ENCODE measurements around the gene ZNF664.

ZNF664 gene

DNA sequence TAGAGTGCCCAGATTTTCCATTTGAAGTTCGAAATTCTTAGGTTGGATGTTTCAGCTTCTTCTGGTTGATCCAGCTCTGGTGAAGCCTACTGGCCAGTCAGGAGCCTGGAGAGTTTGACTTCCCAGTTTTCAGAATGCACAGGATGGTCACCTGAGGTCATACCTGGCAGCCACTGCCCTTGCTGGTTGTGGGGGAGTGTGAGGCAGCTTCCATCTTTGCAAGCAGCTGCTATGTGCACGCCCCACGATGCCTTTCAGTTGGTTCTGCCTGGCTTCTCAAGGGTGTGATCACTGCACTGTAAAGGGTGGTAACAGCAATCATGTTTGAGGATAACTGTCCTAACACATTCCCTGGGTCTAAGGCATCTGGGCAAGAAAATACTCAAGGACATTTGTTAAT is 15.8 kb upstream of the ZNF664 start:
- no peak overlapping the region for H3K23ac ChIP-seq (ENCODE audit: low read length)
- no peak overlapping the region for H3K4ac ChIP-seq (ENCODE audit: low read depth, low read length)
- no peak overlapping the region for H3K27ac ChIP-seq (ENCODE audit: low read depth, low read length)
- H3K18ac ChIP-seq (ENCODE audit: low read length), result no peak overlapping the region
- no peak overlapping the region for H2AFZ ChIP-seq (ENCODE audit: insufficient read depth, low read length, poor library complexity)
- no peak overlapping the region for H4K12ac ChIP-seq (ENCODE audit: low read depth, low read length)
- peaks cover 5 to 7% of the 10 kb centered on the region in 2 experiments for H3K4me1 ChIP-seq (ENCODE audit: control insufficient read depth in 1 of 2, insufficient read depth in 2 of 2, low read length in 2 of 2)
- no peak overlapping the region for H3K4me2 ChIP-seq (ENCODE audit: low read length)
- H3K79me1 ChIP-seq (ENCODE audit: low read length), result no peaks in the 10 kb centered on the region
- H3K4me3 ChIP-seq (ENCODE audit: low read depth, low read length), result no peak overlapping the region
- no peak overlapping the region for H3K14ac ChIP-seq (ENCODE audit: low read length)
- no peaks in the 10 kb centered on the region for H3K9me3 ChIP-seq (ENCODE audit: insufficient read depth, low read depth, low read length)
- H4K8ac ChIP-seq (ENCODE audit: low read depth, low read length), result no peak overlapping the region
- no peak overlapping the region for H2BK12ac ChIP-seq (ENCODE audit: low read length)
- no CpG with 5 or more reads among the region's 3 CpGs for WGBS (ENCODE audit: extremely low coverage, insufficient coverage, insufficient read length)
- no peak overlapping the region for H2BK5ac ChIP-seq (ENCODE audit: low read depth, low read length, poor library complexity)
- peaks cover 0 to 2% of the 10 kb centered on the region in 2 experiments for H3K36me3 ChIP-seq (ENCODE audit: control insufficient read depth in 1 of 2, insufficient read depth in 2 of 2, low read length in 2 of 2)
- no peak overlapping the region for H2AK5ac ChIP-seq (ENCODE audit: low read length)
- no peak overlapping the region for H4K91ac ChIP-seq (ENCODE audit: low read depth, low read length)
- no peak overlapping the region for H3K9ac ChIP-seq (ENCODE audit: low read length)
- no peak for DNase-seq
- no peaks in the 10 kb centered on the region for H3K79me2 ChIP-seq (ENCODE audit: control insufficient read depth, insufficient read depth, low read length, poor library complexity)
- no peak overlapping the region for H2BK120ac ChIP-seq (ENCODE audit: insufficient read depth, low read length, poor library complexity)
- H3K27me3 ChIP-seq (ENCODE audit: insufficient read depth, low read length), result no peaks in the 10 kb centered on the region

DNA sequence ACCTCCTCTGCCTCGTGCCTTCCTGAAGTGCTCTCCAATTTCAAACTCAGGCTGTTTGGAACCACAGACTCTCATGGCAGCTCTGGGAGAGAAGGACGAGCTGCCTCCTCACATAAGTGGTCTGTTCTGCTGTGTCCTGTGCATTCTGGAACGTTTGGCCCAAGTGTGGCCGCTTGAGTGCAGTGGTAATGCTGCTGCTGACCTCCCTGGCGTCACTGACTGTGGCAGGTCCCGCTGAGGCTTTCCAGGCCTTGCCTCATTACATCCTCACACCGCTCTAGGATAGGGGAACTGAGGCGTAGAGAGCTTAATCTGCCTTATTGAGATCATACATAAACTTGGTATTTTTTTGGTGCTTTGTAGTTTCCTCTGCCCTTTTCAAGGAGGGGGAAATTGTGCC is 14.6 kb upstream of the ZNF664 start:
- Histone ChIP-seq H3K27ac (ENCODE audit: low read depth, low read length) (peak overlapping the region; percentile 28), H2BK5ac (ENCODE audit: low read depth, low read length, poor library complexity) (no peak overlapping the region), H3K4me1 (ENCODE audit: control insufficient read depth in 1 of 2, insufficient read depth in 2 of 2, low read length in 2 of 2) (peaks cover 5 to 7% of the 10 kb centered on the region in 2 experiments), H4K91ac (ENCODE audit: low read depth, low read length) (no peak overlapping the region), H3K14ac (ENCODE audit: low read length) (no peak overlapping the region), H3K36me3 (ENCODE audit: control insufficient read depth in 1 of 2, insufficient read depth in 2 of 2, low read length in 2 of 2) (peaks cover 0 to 2% of the 10 kb centered on the region in 2 experiments), H3K79me2 (ENCODE audit: control insufficient read depth, insufficient read depth, low read length, poor library complexity) (no peaks in the 10 kb centered on the region), H3K4me2 (ENCODE audit: low read length) (no peak overlapping the region), H3K79me1 (ENCODE audit: low read length) (no peaks in the 10 kb centered on the region), H3K9ac (ENCODE audit: low read length) (no peak overlapping the region), H4K12ac (ENCODE audit: low read depth, low read length) (no peak overlapping the region), H3K27me3 (ENCODE audit: insufficient read depth, low read length) (no peaks in the 10 kb centered on the region), H2BK120ac (ENCODE audit: insufficient read depth, low read length, poor library complexity) (no peak overlapping the region), H2BK12ac (ENCODE audit: low read length) (no peak overlapping the region), H4K8ac (ENCODE audit: low read depth, low read length) (no peak overlapping the region), H2AFZ (ENCODE audit: insufficient read depth, low read length, poor library complexity) (no peak overlapping the region), H3K4ac (ENCODE audit: low read depth, low read length) (no peak overlapping the region), H2AK5ac (ENCODE audit: low read length) (no peak overlapping the region), H3K18ac (ENCODE audit: low read length) (no peak overlapping the region), H3K4me3 (ENCODE audit: low read depth, low read length) (no peak overlapping the region), H3K23ac (ENCODE audit: low read length) (no peak overlapping the region), H3K9me3 (ENCODE audit: insufficient read depth, low read depth, low read length) (no peaks in the 10 kb centered on the region)
- DNase-seq, result no peak
- WGBS (ENCODE audit: extremely low coverage, insufficient coverage, insufficient read length), result no CpG with 5 or more reads among the region's 8 CpGs

- DNase-seq, result no peak
- Histone ChIP-seq H3K36me3 (ENCODE audit: control insufficient read depth in 1 of 2, insufficient read depth in 2 of 2, low read length in 2 of 2) (peaks cover 0 to 2% of the 10 kb centered on the region in 2 experiments), H2BK120ac (ENCODE audit: insufficient read depth, low read length, poor library complexity) (no peak overlapping the region), H3K79me2 (ENCODE audit: control insufficient read depth, insufficient read depth, low read length, poor library complexity) (no peaks in the 10 kb centered on the region), H2AFZ (ENCODE audit: insufficient read depth, low read length, poor library complexity) (no peak overlapping the region), H3K4me2 (ENCODE audit: low read length) (no peak overlapping the region), H3K4me1 (ENCODE audit: control insufficient read depth in 1 of 2, insufficient read depth in 2 of 2, low read length in 2 of 2) (peaks cover 5 to 7% of the 10 kb centered on the region in 2 experiments), H3K4me3 (ENCODE audit: low read depth, low read length) (no peak overlapping the region), H4K91ac (ENCODE audit: low read depth, low read length) (no peak overlapping the region), H3K14ac (ENCODE audit: low read length) (no peak overlapping the region), H3K27ac (ENCODE audit: low read depth, low read length) (peak overlapping the region; percentile 28), H2BK12ac (ENCODE audit: low read length) (no peak overlapping the region), H3K23ac (ENCODE audit: low read length) (no peak overlapping the region), H3K18ac (ENCODE audit: low read length) (no peak overlapping the region), H3K9ac (ENCODE audit: low read length) (no peak overlapping the region), H4K12ac (ENCODE audit: low read depth, low read length) (no peak overlapping the region), H3K79me1 (ENCODE audit: low read length) (no peaks in the 10 kb centered on the region), H3K4ac (ENCODE audit: low read depth, low read length) (no peak overlapping the region), H2BK5ac (ENCODE audit: low read depth, low read length, poor library complexity) (no peak overlapping the region), H2AK5ac (ENCODE audit: low read length) (no peak overlapping the region), H3K27me3 (ENCODE audit: insufficient read depth, low read length) (no peaks in the 10 kb centered on the region), H3K9me3 (ENCODE audit: insufficient read depth, low read depth, low read length) (no peaks in the 10 kb centered on the region), H4K8ac (ENCODE audit: low read depth, low read length) (no peak overlapping the region)
- WGBS (ENCODE audit: extremely low coverage, insufficient coverage, insufficient read length), result no CpG with 5 or more reads among the region's 9 CpGs
These were observed 14.1 kb upstream of the ZNF664 start for GRCh38 chr12:123958876-123959275.

DNA sequence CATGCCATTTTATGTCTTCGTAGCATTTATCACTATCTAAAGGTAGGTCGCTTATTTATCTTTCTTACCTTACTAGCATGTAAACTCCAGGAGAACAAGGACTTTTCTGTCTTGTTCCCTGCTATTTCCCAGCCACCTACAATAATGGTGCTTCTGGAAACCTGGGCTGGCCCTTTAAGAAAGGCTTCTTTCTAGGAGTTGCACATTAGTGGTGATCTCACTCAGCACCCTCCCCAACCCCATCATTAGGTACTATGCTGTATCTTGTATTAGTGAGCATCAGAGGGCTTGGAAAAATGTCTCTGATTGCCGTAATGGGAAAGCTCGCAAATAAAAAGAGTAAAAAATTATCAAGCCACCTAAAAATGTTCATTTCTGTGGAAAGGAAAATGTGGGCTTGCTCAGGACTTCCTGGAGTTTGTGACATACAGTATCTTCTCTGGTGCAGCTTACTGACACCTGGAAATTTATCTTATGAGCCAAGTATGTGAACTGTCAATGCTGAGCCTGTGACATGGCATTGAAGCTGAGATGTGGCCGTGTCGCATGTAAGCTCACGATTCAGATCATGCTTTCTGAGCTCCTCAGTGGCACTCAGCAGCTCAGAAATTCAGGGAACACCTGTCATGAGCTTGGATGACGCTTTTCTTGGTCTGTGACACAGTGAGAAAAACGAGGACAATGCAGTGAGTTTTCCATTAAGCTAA is 12.8 kb upstream of the ZNF664 start:
- WGBS (ENCODE audit: extremely low coverage, insufficient coverage, insufficient read length), result no CpG with 5 or more reads among the region's 9 CpGs
- Histone ChIP-seq H3K23ac (ENCODE audit: low read length) (peak overlapping the region; percentile 95), H2BK12ac (ENCODE audit: low read length) (no peak overlapping the region)

More for the DNA sequence above, 12.8 kb upstream of the ZNF664 start:
- Histone ChIP-seq H3K4me1 (ENCODE audit: control insufficient read depth in 1 of 2, insufficient read depth in 2 of 2, low read length in 2 of 2) (peaks cover 5 to 7% of the 10 kb centered on the region in 2 experiments), H4K8ac (ENCODE audit: low read depth, low read length) (no peak overlapping the region), H4K91ac (ENCODE audit: low read depth, low read length) (no peak overlapping the region), H3K27me3 (ENCODE audit: insufficient read depth, low read length) (no peaks in the 10 kb centered on the region), H3K9ac (ENCODE audit: low read length) (no peak overlapping the region), H3K9me3 (ENCODE audit: insufficient read depth, low read depth, low read length) (no peaks in the 10 kb centered on the region), H3K79me2 (ENCODE audit: control insufficient read depth, insufficient read depth, low read length, poor library complexity) (no peaks in the 10 kb centered on the region), H3K4me2 (ENCODE audit: low read length) (no peak overlapping the region), H2BK5ac (ENCODE audit: low read depth, low read length, poor library complexity) (no peak overlapping the region), H3K4me3 (ENCODE audit: low read depth, low read length) (no peak overlapping the region), H3K4ac (ENCODE audit: low read depth, low read length) (no peak overlapping the region), H2AK5ac (ENCODE audit: low read length) (no peak overlapping the region), H4K12ac (ENCODE audit: low read depth, low read length) (no peak overlapping the region), H2BK120ac (ENCODE audit: insufficient read depth, low read length, poor library complexity) (no peak overlapping the region), H3K27ac (ENCODE audit: low read depth, low read length) (no peak overlapping the region), H3K18ac (ENCODE audit: low read length) (no peak overlapping the region), H3K14ac (ENCODE audit: low read length) (no peak overlapping the region), H3K79me1 (ENCODE audit: low read length) (no peaks in the 10 kb centered on the region), H2AFZ (ENCODE audit: insufficient read depth, low read length, poor library complexity) (no peak overlapping the region), H3K36me3 (ENCODE audit: control insufficient read depth in 1 of 2, insufficient read depth in 2 of 2, low read length in 2 of 2) (peaks cover 0 to 2% of the 10 kb centered on the region in 2 experiments)
- no peak for DNase-seq
